Neural progenitor cell (in vitro differentiated cells): ENCODE measurements around the gene ZMAT5.

Experiments
- EZH2 ChIP-seq: fragments of 200-600 bp; sonication (generic); IDR thresholded peaks from 2 replicates; pipeline ENCODE4 v1.6.1; 2017; ENCODE audit warnings: antibody characterized with exemption, mild to moderate bottlenecking, moderate library complexity
- EZH2phosphoT487 ChIP-seq: fragments of 200-600 bp; sonication (generic); IDR thresholded peaks from 2 replicates; pipeline ENCODE4 v1.6.1; 2017; ENCODE audit warnings: antibody characterized with exemption
- TF ChIP-seq, protein P1 (sequence below): fragments of 200-600 bp; sonication (generic); IDR thresholded peaks from 2 replicates; pipeline ENCODE4 v1.5.1; 2017; ENCODE audit warnings: antibody characterized with exemption, mild to moderate bottlenecking

GRCh38 chr22:29713156-29713727, 53.6 kb downstream of the ZMAT5 start:
- TF ChIP-seq EZH2 (no peak), EZH2phosphoT487 (no peak)
- TF ChIP-seq, protein P1, sequence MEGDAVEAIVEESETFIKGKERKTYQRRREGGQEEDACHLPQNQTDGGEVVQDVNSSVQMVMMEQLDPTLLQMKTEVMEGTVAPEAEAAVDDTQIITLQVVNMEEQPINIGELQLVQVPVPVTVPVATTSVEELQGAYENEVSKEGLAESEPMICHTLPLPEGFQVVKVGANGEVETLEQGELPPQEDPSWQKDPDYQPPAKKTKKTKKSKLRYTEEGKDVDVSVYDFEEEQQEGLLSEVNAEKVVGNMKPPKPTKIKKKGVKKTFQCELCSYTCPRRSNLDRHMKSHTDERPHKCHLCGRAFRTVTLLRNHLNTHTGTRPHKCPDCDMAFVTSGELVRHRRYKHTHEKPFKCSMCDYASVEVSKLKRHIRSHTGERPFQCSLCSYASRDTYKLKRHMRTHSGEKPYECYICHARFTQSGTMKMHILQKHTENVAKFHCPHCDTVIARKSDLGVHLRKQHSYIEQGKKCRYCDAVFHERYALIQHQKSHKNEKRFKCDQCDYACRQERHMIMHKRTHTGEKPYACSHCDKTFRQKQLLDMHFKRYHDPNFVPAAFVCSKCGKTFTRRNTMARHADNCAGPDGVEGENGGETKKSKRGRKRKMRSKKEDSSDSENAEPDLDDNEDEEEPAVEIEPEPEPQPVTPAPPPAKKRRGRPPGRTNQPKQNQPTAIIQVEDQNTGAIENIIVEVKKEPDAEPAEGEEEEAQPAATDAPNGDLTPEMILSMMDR: no peak
